ENCODE measurements around the gene LRCH3.

The LRCH3 gene

DNA sequence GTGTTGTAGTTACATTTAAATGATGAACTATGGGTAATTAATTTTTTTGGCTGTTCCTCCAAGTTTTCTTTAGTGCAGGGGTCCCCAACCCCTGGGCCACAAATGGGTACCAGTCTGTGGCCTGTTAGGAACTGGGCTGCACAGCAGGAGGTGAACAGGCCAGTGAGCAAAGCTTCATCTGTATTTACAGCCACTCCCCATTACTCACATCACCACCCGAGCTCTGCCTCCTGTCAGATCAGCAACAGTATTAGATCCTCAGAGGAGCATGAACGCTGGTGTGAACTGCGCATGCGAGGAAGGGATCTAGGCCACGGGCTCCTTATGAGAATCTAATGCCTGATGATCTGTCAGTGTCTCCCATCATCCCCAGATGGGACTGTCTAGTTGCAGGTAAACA is 83.0 kb downstream of the LRCH3 start:
- no peak for DNase-seq (ENCODE audit: low read depth in 1 of 2, low spot score in 1 of 2)
- H3K27ac ChIP-seq (replicated peaks) = no peak overlapping the region
- TF ChIP-seq, protein P1, sequence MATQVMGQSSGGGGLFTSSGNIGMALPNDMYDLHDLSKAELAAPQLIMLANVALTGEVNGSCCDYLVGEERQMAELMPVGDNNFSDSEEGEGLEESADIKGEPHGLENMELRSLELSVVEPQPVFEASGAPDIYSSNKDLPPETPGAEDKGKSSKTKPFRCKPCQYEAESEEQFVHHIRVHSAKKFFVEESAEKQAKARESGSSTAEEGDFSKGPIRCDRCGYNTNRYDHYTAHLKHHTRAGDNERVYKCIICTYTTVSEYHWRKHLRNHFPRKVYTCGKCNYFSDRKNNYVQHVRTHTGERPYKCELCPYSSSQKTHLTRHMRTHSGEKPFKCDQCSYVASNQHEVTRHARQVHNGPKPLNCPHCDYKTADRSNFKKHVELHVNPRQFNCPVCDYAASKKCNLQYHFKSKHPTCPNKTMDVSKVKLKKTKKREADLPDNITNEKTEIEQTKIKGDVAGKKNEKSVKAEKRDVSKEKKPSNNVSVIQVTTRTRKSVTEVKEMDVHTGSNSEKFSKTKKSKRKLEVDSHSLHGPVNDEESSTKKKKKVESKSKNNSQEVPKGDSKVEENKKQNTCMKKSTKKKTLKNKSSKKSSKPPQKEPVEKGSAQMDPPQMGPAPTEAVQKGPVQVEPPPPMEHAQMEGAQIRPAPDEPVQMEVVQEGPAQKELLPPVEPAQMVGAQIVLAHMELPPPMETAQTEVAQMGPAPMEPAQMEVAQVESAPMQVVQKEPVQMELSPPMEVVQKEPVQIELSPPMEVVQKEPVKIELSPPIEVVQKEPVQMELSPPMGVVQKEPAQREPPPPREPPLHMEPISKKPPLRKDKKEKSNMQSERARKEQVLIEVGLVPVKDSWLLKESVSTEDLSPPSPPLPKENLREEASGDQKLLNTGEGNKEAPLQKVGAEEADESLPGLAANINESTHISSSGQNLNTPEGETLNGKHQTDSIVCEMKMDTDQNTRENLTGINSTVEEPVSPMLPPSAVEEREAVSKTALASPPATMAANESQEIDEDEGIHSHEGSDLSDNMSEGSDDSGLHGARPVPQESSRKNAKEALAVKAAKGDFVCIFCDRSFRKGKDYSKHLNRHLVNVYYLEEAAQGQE (IDR thresholded peaks at IDR 0.05; ENCODE audit: insufficient replicate concordance, low read depth) = no peak
- TF ChIP-seq, protein P2, sequence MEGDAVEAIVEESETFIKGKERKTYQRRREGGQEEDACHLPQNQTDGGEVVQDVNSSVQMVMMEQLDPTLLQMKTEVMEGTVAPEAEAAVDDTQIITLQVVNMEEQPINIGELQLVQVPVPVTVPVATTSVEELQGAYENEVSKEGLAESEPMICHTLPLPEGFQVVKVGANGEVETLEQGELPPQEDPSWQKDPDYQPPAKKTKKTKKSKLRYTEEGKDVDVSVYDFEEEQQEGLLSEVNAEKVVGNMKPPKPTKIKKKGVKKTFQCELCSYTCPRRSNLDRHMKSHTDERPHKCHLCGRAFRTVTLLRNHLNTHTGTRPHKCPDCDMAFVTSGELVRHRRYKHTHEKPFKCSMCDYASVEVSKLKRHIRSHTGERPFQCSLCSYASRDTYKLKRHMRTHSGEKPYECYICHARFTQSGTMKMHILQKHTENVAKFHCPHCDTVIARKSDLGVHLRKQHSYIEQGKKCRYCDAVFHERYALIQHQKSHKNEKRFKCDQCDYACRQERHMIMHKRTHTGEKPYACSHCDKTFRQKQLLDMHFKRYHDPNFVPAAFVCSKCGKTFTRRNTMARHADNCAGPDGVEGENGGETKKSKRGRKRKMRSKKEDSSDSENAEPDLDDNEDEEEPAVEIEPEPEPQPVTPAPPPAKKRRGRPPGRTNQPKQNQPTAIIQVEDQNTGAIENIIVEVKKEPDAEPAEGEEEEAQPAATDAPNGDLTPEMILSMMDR (IDR thresholded peaks at IDR 0.05; ENCODE audit: insufficient read depth, low read length) = no peak
- no peak for TF ChIP-seq SPI1 (IDR thresholded peaks at IDR 0.05; ENCODE audit: borderline replicate concordance, low read depth)
- TF ChIP-seq POLR2AphosphoS5 (IDR thresholded peaks at IDR 0.05; ENCODE audit: low read depth) = no peak
- no peak for TF ChIP-seq GABPA (IDR thresholded peaks at IDR 0.05; ENCODE audit: low read depth)

DNA sequence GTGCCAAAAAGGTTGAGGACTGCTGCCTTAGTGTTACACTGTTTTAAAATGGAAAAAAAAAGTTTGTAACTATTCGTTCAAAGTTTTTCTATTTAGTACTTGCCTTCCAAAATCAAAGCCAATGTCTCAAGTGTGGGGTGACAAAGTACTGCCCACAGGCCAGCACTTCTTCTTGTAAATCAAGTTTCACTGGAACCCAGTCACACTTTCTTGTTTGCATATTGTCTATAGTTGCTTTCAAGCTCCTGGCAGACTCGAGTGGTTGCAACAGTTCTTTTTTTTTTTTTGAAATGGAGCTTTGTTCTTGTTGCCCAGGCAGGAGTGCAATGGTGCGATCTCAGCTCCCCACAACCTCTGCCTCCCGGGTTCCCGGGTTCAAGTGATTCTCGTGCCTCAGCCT is 83.6 kb downstream of the LRCH3 start:
- DNase-seq (ENCODE audit: low read depth in 1 of 2, low spot score in 1 of 2) = no peak
- no peaks in the 10 kb centered on the region for H3K27me3 ChIP-seq (ENCODE audit: insufficient read depth, poor library complexity, severe bottlenecking)

More for the DNA sequence above, 83.0 kb downstream of the LRCH3 start:
- no peak overlapping the region for H3K4me3 ChIP-seq (replicated peaks; ENCODE audit: insufficient read depth, low read length)
- no peaks in the 10 kb centered on the region for H3K27me3 ChIP-seq (ENCODE audit: insufficient read depth, poor library complexity, severe bottlenecking)

DNA sequence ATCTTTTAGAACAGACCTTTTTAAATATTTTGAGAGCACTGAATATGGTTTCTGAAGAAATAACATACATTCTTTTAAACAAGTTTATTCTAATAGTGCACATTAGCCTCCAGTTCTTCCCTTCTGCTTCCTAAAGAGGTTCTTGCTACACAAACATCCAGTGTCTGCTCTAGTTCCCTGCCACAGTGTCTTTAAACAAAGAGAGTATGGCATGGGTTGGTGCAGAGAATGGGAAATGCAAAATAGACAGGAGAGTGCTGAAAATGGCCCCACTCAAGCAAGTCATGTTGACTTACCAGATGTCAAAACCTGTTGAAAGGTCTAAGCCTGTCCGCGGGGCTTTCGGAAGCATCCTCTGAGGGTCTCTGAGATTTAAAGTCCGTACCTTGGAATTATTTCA is 86.8 kb downstream of the LRCH3 start:
- Histone ChIP-seq H3K27ac (replicated peaks) (peak overlapping the region; percentile 51), H3K27me3 (ENCODE audit: insufficient read depth, poor library complexity, severe bottlenecking) (no peaks in the 10 kb centered on the region), H3K4me3 (replicated peaks; ENCODE audit: insufficient read depth, low read length) (no peak overlapping the region)
- no peak for DNase-seq (ENCODE audit: low read depth in 1 of 2, low spot score in 1 of 2)
- TF ChIP-seq GABPA (IDR thresholded peaks at IDR 0.05; ENCODE audit: low read depth) (no peak), SPI1 (IDR thresholded peaks at IDR 0.05; ENCODE audit: borderline replicate concordance, low read depth) (no peak), POLR2AphosphoS5 (IDR thresholded peaks at IDR 0.05; ENCODE audit: low read depth) (no peak)
- TF ChIP-seq, protein P1 (IDR thresholded peaks at IDR 0.05; ENCODE audit: insufficient replicate concordance, low read depth) = no peak
- TF ChIP-seq, protein P2 (IDR thresholded peaks at IDR 0.05; ENCODE audit: insufficient read depth, low read length) = no peak

More for the DNA sequence above, 83.6 kb downstream of the LRCH3 start:
- TF ChIP-seq, protein P1 (IDR thresholded peaks at IDR 0.05; ENCODE audit: insufficient replicate concordance, low read depth) = no peak
- TF ChIP-seq POLR2AphosphoS5 (IDR thresholded peaks at IDR 0.05; ENCODE audit: low read depth) (no peak), SPI1 (IDR thresholded peaks at IDR 0.05; ENCODE audit: borderline replicate concordance, low read depth) (no peak), GABPA (IDR thresholded peaks at IDR 0.05; ENCODE audit: low read depth) (no peak)
- TF ChIP-seq, protein P2 (IDR thresholded peaks at IDR 0.05; ENCODE audit: insufficient read depth, low read length) = no peak
- Histone ChIP-seq H3K4me3 (replicated peaks; ENCODE audit: insufficient read depth, low read length) (no peak overlapping the region), H3K27ac (replicated peaks) (no peak overlapping the region)

Data from HL-60 (cell line).